HEK293T (cell line): ENCODE measurements around the gene ARNT2.

Experiments used
- ARNT ChIP-seq: fragments of 450-650 bp; IDR thresholded peaks from 2 replicates; pipeline ENCODE4 v1.6.1; 2017; ENCODE audit warnings: mild to moderate bottlenecking
- BHLHE40 ChIP-seq: fragments of 450-650 bp; IDR thresholded peaks from 2 replicates; pipeline ENCODE4 v1.6.1; 2016; ENCODE audit warnings: mild to moderate bottlenecking, moderate library complexity, borderline replicate concordance
- ELF4 ChIP-seq: fragments of 450-650 bp; IDR thresholded peaks from 2 replicates; pipeline ENCODE4 v1.6.1; 2017; ENCODE audit warnings: antibody characterized with exemption
- FOXA1 ChIP-seq: fragments of 450-650 bp; IDR thresholded peaks from 2 replicates; pipeline ENCODE4 v1.6.1; 2016; ENCODE audit warnings: mild to moderate bottlenecking
- FOXK2 ChIP-seq: fragments of 450-650 bp; IDR thresholded peaks from 2 replicates; pipeline ENCODE4 v1.6.1; 2016; ENCODE audit warnings: mild to moderate bottlenecking
- HDGF ChIP-seq: fragments of 450-650 bp; IDR thresholded peaks from 2 replicates; pipeline ENCODE4 v1.6.1; 2017; ENCODE audit warnings: antibody characterized with exemption, borderline replicate concordance
- L3MBTL2 ChIP-seq: fragments of 450-650 bp; conservative IDR thresholded peaks from 2 replicates; pipeline ENCODE4 v1.6.1; 2016; ENCODE audit warnings: mild to moderate bottlenecking
- NFRKB ChIP-seq: fragments of 450-650 bp; IDR thresholded peaks from 2 replicates; pipeline ENCODE4 v1.6.1; 2016; ENCODE audit warnings: mild to moderate bottlenecking, moderate library complexity
- PKNOX1 ChIP-seq: fragments of 450-650 bp; IDR thresholded peaks from 2 replicates; pipeline ENCODE4 v1.6.1; 2016
- SP1 ChIP-seq: fragments of 450-650 bp; IDR thresholded peaks from 2 replicates; pipeline ENCODE4 v1.6.1; 2017
- SUZ12 ChIP-seq: fragments of 450-650 bp; IDR thresholded peaks from 2 replicates; pipeline ENCODE4 v1.6.1; 2016; ENCODE audit warnings: mild to moderate bottlenecking
- TARDBP ChIP-seq: fragments of 450-650 bp; IDR thresholded peaks from 2 replicates; pipeline ENCODE4 v1.6.1; 2016
- ZNF384 ChIP-seq: fragments of 450-650 bp; IDR thresholded peaks from 2 replicates; pipeline ENCODE4 v1.6.1; 2016

DNA sequence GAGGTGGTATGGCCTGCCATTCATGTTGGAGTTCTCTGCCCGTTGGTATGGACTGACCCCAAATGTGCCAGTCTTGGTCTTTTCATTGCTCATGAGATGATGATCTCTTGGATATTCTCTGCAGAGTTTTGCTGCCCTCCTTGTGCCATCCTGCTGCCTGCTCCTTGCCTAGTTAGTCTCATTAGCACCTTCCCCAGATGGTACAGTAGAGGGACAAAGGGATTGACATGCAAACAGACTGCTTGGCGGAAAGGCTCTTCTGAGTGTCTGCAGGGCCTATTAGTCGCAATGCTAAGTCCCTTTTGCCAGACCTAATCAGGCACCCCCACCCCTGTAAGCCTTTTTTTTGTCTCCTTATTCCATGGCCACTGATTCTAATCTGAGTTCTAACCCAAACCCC, 90.6 kb downstream of the ARNT2 start:
- TF ChIP-seq ARNT (no peak), HDGF (no peak), SP1 (no peak), TARDBP (no peak), ZNF384 (no peak), L3MBTL2 (no peak), BHLHE40 (no peak), FOXK2 (no peak), NFRKB (no peak), SUZ12 (no peak), ELF4 (no peak), PKNOX1 (no peak), FOXA1 (no peak)
